ENCODE data around the gene SLC35A4. TPM values are rescaled to one million over a fixed set of nuclear protein-coding genes. Genes with fewer than 3 reads are reported as not detected.
A peak's percentile ranks its signal among the peaks of the same experiment; 100 is the strongest.

Gene SLC35A4
- total and polyA plus RNA-seq, 2 of the 13 experiments (the other 11 are each of a cell fraction or from before 2014, with no cell fraction given), result 0.71 to 4.0 TPM

DNA sequence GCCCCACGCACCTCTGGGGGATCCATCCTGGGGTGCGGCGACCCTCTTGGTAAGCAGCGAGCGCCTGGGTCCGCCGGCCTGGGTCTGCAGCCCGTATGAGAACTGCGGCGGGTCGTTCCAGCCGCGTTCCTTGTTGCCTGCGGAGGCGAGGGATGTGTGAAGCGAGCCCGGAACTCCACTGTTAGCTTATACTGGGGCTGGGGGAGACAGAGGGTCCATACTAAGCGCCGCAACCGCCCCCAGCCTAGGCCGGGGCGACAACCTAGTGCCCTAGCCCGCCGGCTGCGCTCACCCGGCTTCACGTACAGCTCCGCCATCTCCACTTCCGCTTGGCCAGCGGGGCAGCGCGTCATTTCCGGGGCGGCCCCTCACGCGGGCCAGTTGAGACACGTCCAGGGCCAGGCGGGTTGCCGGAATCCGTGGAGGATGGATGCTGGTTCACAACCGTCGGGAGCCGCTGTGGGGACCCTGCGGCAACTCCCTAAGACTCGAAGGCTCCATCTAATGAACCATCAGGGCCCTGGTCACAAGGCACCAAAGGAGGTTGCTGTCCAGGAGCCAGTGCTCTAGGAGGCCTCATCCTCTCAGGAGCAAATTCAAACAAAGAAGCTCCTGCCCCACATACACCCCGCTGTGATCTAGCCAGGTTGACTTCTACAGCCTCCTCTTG, 7.4 kb upstream of the SLC35A4 start, which contains the start of gene SRA1 (continued):
- TF ChIP-seq, protein P1, sequence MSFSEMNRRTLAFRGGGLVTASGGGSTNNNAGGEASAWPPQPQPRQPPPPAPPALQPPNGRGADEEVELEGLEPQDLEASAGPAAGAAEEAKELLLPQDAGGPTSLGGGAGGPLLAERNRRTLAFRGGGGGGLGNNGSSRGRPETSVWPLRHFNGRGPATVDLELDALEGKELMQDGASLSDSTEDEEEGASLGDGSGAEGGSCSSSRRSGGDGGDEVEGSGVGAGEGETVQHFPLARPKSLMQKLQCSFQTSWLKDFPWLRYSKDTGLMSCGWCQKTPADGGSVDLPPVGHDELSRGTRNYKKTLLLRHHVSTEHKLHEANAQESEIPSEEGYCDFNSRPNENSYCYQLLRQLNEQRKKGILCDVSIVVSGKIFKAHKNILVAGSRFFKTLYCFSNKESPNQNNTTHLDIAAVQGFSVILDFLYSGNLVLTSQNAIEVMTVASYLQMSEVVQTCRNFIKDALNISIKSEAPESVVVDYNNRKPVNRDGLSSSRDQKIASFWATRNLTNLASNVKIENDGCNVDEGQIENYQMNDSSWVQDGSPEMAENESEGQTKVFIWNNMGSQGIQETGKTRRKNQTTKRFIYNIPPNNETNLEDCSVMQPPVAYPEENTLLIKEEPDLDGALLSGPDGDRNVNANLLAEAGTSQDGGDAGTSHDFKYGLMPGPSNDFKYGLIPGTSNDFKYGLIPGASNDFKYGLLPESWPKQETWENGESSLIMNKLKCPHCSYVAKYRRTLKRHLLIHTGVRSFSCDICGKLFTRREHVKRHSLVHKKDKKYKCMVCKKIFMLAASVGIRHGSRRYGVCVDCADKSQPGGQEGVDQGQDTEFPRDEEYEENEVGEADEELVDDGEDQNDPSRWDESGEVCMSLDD (CRISPR knock-in tag; IDR thresholded peaks at IDR 0.05; ENCODE audit: borderline replicate concordance), result no peak
- TF ChIP-seq, protein P2, sequence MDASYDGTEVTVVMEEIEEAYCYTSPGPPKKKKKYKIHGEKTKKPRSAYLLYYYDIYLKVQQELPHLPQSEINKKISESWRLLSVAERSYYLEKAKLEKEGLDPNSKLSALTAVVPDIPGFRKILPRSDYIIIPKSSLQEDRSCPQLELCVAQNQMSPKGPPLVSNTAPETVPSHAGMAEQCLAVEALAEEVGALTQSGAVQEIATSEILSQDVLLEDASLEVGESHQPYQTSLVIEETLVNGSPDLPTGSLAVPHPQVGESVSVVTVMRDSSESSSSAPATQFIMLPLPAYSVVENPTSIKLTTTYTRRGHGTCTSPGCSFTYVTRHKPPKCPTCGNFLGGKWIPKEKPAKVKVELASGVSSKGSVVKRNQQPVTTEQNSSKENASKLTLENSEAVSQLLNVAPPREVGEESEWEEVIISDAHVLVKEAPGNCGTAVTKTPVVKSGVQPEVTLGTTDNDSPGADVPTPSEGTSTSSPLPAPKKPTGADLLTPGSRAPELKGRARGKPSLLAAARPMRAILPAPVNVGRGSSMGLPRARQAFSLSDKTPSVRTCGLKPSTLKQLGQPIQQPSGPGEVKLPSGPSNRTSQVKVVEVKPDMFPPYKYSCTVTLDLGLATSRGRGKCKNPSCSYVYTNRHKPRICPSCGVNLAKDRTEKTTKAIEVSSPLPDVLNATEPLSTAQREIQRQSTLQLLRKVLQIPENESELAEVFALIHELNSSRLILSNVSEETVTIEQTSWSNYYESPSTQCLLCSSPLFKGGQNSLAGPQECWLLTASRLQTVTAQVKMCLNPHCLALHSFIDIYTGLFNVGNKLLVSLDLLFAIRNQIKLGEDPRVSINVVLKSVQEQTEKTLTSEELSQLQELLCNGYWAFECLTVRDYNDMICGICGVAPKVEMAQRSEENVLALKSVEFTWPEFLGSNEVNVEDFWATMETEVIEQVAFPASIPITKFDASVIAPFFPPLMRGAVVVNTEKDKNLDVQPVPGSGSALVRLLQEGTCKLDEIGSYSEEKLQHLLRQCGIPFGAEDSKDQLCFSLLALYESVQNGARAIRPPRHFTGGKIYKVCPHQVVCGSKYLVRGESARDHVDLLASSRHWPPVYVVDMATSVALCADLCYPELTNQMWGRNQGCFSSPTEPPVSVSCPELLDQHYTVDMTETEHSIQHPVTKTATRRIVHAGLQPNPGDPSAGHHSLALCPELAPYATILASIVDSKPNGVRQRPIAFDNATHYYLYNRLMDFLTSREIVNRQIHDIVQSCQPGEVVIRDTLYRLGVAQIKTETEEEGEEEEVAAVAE (CRISPR knock-in tag; IDR thresholded peaks at IDR 0.05; ENCODE audit: borderline replicate concordance), result 0 out of 2 replicates have a peak, but pooled peaks have one; percentile 49
- TF ChIP-seq, protein P3, sequence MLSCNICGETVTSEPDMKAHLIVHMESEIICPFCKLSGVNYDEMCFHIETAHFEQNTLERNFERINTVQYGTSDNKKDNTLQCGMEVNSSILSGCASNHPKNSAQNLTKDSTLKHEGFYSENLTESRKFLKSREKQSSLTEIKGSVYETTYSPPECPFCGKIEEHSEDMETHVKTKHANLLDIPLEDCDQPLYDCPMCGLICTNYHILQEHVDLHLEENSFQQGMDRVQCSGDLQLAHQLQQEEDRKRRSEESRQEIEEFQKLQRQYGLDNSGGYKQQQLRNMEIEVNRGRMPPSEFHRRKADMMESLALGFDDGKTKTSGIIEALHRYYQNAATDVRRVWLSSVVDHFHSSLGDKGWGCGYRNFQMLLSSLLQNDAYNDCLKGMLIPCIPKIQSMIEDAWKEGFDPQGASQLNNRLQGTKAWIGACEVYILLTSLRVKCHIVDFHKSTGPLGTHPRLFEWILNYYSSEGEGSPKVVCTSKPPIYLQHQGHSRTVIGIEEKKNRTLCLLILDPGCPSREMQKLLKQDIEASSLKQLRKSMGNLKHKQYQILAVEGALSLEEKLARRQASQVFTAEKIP (CRISPR knock-in tag; IDR thresholded peaks at IDR 0.05; ENCODE audit: borderline replicate concordance), result no peak
- TF ChIP-seq TOPORS (CRISPR knock-in tag; IDR thresholded peaks at IDR 0.05) (peak; percentile 18; the same call in 1 of the 2 replicates), ATAD3A (CRISPR knock-in tag; IDR thresholded peaks at IDR 0.05) (0 out of 2 replicates have a peak, but pooled peaks have one; percentile 41), ZNF367 (CRISPR knock-in tag; IDR thresholded peaks at IDR 0.05; ENCODE audit: borderline replicate concordance) (no peak), TCF7L2 (IDR thresholded peaks at IDR 0.05; ENCODE audit: low read depth, low read length) (no peak), SRSF9 (IDR thresholded peaks at IDR 0.05; ENCODE audit: borderline replicate concordance, insufficient read depth, low read depth, low read length, poor library complexity, severe bottlenecking) (no peak), ZBTB21 (CRISPR knock-in tag; IDR thresholded peaks at IDR 0.05) (0 out of 2 replicates have a peak, but pooled peaks have one; percentile 35), RBAK (CRISPR knock-in tag; IDR thresholded peaks at IDR 0.05) (no peak), SIX1 (CRISPR knock-in tag; IDR thresholded peaks at IDR 0.05; ENCODE audit: borderline replicate concordance) (no peak)
- TF ChIP-seq, protein P4, sequence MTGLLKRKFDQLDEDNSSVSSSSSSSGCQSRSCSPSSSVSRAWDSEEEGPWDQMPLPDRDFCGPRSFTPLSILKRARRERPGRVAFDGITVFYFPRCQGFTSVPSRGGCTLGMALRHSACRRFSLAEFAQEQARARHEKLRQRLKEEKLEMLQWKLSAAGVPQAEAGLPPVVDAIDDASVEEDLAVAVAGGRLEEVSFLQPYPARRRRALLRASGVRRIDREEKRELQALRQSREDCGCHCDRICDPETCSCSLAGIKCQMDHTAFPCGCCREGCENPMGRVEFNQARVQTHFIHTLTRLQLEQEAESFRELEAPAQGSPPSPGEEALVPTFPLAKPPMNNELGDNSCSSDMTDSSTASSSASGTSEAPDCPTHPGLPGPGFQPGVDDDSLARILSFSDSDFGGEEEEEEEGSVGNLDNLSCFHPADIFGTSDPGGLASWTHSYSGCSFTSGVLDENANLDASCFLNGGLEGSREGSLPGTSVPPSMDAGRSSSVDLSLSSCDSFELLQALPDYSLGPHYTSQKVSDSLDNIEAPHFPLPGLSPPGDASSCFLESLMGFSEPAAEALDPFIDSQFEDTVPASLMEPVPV (CRISPR knock-in tag; IDR thresholded peaks at IDR 0.05), result peak; percentile 73; the same call in 1 of the 2 replicates
- TF ChIP-seq, protein P5, sequence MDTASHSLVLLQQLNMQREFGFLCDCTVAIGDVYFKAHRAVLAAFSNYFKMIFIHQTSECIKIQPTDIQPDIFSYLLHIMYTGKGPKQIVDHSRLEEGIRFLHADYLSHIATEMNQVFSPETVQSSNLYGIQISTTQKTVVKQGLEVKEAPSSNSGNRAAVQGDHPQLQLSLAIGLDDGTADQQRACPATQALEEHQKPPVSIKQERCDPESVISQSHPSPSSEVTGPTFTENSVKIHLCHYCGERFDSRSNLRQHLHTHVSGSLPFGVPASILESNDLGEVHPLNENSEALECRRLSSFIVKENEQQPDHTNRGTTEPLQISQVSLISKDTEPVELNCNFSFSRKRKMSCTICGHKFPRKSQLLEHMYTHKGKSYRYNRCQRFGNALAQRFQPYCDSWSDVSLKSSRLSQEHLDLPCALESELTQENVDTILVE (CRISPR knock-in tag; IDR thresholded peaks at IDR 0.05), result peak; percentile 69
- TF ChIP-seq, protein P6, sequence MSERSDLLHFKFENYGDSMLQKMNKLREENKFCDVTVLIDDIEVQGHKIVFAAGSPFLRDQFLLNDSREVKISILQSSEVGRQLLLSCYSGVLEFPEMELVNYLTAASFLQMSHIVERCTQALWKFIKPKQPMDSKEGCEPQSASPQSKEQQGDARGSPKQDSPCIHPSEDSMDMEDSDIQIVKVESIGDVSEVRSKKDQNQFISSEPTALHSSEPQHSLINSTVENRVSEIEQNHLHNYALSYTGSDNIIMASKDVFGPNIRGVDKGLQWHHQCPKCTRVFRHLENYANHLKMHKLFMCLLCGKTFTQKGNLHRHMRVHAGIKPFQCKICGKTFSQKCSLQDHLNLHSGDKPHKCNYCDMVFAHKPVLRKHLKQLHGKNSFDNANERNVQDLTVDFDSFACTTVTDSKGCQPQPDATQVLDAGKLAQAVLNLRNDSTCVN (CRISPR knock-in tag; IDR thresholded peaks at IDR 0.05; ENCODE audit: borderline replicate concordance), result no peak; the same call in 1 of the 2 replicates

Measured in HepG2 (cell line).